RPMI7951 (cell line): ENCODE results near the gene SPACA7. TPM values are rescaled to one million over a fixed set of nuclear protein-coding genes. Genes with fewer than 3 reads are reported as not detected.
"Not testable (repeated sequence)": the region's sequence is repeated elsewhere in the genome, so short reads cannot be mapped to it uniquely, and the experiment has no call there.

Experiments used
- DNase-seq: peaks from one replicate; pipeline ENCODE4 v3.0.0-alpha.2; 2012; ENCODE audit warnings: low read depth
- total RNA-seq: library from RNA; depleted of rRNA; stranded (reverse); fragments of >200 nt; shearing (Covaris generic); gene quantifications from 2 replicates; pipeline ENCODE4 v1.2.3, GENCODE V29; 2014

Gene SPACA7
- total RNA-seq, 1 experiment from 2014 or later: not detected

DNA sequence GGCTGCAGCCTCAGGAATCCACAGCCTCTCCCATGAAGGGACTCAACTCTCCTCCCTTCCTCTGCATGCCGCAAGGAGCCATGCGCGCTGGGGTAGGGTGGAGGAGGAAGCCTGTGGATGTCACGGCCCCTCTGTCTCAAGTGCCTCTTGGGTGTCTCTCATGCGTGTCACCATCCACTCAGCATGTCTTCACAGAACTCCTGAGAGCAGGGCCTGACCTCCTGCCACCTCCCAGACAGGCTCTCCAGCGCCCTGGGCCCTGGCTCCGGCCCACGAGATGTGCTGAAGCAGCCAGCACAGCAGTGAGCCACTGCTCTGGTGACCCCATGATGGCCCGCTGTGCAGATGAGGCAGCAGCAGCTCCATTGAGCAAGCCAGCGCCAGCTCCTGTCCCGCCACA lies 25.9 kb upstream of the SPACA7 start:
- no peak for DNase-seq

DNA sequence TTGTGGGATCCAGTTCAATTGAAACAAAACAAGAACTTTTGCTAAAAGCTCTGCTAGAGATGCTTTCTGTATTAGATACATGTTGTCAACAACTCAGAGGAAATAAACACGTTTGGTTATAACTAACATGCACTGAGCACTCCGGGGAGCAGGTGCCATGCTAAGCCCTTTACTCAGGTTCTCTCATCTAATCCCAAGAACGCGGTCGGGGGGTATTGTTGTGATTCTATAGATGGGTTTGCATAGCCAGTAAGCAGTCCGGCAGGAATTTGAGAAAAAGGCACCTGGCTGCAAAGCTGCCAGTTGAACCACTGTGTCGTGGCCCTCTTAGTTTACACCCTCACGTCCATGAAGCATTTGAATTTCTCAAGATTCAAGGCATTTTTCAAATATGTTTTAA lies 24.3 kb upstream of the SPACA7 start:
- no peak for DNase-seq

DNA sequence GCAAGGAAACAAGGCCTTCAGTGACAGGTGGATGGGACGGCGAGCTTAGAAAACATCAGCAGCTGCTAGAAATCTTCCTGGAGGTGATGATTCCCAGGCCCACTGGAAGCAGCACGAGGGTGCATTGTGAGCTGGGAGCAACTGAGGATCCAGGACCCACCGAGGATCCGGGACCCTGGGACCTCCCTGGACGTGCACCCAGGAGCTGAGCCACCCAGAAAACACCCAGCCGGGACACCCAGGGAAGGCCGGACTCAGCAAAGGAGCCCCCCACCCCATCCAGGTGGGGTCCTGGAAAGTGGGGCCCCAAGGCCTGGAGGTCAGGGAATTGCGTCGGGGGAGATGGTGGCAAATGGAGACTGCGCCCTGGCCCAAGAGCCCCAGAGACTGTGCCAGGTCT lies 22.3 kb upstream of the SPACA7 start:
- DNase-seq: no peak

DNA sequence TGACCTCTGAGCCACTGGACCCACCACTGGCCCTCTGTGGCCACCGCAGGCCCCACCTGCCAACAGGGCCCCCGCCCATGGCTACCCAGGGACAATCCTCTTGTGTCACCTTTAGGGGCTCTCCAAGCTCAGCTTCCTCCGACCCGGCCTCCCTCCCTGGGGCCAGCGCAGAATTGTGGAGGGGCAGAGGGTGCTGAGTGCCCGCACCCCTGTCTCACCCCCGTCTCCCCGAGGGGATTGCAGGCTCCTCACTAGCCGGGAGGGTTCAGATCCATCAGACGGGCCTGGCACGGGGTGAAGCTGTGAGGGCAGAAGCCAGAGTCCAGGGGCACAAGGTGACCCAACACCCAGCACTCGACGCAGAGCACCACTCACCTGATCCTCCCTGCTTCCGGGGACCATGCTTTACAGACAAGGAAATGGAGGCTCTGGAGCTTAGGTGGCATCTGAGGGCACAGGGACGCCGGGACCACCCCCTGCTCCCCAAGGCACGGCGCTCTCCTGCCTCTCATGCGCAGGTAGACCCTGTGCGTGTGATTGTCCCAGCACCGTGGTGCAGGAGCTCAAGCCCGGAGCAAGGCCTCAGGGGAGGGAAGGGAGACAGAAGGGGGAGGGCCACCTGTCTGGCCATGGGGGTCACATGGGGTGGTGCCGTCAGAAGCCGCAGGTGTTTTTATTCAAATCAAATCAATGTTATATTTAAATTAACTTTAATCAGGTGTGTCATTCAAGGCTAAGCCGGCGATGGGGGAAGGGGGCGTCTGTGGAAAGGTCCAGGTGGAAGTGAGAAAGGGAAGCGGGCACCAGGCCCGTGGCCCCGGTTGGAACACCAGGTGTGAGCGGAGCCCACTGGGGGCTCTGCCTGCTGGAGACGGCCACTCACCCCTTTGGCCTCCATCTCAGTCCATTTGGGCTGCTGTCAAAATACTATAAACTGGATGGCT lies 21.6 kb upstream of the SPACA7 start:
- no peak for DNase-seq

DNA sequence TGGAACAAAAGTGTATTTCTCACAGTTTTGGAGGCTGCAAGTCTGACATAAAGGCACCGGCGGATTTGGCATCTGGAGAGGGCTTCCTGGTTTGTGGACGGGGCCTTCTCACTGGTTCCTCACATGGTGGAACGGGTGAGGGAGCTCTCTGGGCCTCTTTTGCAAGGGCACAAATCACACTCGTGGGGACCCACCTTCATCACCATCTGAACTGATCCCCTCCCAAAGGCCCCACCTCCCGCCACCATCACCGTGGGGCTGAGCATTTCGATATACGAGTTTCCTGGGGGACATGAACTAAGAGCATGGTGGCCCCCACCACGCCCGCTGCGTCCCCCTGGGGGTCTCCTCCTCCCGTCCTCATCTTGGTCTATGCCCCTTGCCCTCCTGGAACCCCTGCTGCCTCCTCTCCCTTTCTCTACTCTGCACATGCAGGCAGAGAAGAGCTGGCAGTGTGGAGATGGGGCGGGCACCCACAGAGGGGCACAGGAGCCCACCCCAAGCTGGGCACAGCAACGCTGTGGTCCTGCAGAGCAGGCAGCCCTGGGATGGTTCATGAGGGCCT lies 20.8 kb upstream of the SPACA7 start:
- no peak for DNase-seq

DNA sequence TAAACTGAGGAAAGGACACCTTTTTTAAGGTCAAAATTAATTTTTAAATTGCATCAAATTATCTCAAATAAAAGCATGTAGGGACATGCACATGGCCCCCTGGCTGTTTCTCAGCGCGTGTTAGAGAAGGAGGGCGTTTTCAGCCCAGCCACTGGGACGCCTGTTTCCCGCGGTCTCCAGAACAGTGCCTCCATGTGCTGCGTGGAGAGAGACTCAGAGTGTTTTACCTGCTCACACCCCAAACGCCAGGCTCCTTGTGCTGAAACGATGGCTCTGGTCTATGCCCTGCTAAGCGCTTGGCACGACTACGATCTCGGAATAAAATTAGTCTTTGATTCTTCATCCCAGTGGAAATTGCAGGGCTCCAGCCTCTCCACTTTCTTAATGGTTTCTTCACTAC lies 20.0 kb upstream of the SPACA7 start:
- no peak for DNase-seq

DNA sequence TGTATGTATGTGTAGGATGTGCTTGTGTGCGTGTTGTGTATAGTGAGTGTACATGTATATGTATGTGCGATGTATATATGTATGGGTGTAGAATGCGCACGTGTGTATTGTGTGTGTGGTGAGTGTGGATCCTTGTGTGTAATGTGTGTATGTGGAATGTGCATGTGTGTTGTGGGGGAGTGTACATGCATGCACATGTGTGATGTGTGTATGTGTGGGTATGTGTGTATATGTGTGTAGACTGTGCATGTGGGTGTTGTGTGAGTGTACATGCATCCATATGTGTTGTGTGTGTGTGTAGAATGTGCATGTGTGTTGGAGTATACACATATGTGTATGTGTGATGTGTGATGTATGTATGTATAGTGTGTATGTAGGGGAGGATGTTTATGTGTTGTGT lies 18.0 kb upstream of the SPACA7 start:
- no peak for DNase-seq

DNA sequence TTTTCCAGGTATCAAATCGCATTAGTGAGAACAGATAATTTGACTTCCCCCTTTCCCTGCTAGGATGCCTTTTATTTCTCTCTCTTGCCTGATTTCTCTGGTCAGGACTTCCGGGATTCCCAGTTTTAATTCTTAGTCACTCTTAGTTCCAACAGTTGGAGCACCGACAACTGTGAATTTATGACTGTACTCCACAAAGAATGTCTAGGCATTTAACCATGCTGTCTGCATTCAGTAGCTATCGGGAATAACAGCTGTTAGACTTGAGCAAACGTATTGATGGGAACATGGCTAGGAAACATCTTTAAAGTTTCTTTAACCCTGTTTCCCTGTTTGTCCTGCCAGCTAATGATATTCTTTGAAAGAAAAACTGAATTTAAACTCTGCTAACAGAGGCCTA lies 14.1 kb upstream of the SPACA7 start:
- DNase-seq: no peak

DNA sequence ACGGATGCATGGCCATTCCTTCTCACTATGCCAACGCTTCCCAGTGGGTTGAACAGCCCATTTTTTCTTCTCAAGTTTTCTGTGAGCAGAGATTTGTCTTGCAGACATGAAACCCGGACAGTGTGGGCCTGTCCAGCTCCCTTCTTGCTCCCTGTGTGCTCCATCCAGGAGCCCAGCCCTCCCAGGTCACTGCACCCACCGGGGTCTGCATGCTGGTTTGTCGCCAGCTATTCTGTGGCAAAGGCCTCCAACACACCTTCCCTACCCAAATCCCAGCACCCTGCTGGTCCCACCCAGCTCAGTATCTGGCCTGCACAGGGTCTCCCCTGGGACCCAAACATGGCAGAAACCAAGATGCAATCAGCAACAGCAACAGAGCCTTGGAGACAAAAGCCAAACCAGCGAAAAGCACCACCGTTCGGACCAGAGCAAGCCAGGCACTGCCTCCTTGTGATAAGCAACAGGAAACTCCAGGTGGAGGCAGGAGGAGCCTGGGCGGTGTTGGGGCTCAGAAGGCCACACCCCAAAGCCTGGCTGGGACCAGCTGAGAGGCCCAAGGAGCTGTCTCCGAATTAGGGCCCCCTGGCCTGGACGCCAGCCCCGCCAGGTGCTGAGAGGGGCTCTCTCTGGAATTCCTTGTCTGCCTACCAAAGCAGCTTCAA lies 12.2 kb upstream of the SPACA7 start:
- DNase-seq: no peak

DNA sequence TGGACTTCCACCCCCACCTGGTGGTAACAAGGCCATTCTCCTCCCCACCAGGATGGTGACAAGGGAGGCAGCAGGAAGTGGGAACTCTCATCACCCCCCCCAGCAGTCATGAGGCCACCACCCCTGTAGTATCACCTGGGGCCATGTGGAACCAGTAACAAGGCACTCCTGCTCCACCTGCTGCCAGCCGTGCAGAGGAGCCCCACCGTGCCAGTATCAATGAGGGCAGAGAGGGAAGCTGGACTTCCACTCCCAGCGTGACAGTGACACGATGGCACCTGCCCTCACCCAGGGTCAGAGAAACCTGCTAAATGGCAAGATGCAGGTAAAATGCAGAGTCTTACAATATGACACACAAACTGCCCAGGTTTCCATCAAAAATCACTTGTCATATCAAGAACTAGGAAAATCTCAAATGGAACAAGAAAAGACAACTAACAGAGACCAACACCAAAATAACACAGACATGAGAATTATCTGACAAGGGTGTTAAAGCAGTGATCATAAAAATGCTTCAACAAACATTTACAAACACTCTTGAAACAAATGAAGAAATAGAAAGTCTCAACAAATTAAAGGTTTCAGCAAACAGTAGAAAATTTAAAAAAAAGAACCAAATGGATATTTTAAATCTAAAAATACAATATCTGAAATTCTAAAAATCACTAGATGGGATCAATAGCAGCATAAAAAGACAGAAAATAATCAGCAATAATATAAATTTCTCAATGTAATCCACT lies 9.1 kb upstream of the SPACA7 start:
- DNase-seq: no peak

DNA sequence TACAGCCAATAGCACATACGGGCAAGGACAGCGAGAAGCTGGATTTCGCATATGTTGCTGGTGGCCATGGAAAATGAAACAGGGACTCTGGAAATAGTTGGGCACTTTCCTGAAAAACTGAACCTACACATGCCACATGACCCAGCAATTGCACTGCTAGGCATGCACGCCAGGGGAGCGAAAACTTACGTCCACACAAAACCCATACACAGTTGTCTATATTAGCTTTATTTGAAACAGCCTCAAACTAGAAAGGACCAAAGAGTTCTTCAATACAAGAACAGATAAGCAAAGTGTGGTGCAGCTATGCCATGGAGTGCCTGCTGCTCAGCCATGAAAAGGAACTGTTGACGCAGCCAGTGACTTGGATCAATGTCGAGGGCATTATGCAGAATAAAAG lies 7.3 kb upstream of the SPACA7 start:
- DNase-seq: no peak

DNA sequence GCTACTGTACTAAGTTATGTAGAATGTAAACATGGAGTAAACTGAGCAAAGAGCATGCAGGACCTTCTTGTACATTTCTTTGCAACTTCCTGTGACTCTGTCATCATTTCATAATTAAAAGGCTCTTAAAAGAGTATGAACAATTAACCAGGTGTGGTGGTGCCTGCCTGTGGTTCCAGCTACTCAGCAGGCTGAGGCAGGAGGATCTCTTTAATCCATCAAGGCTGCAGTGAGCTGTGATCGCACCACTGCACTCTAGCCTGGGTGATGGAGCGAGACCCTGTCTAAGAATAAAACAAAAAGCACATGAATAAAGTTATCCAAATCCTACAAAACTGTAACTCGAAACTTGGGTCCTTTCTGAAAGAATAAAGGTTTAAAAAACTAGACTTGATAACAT lies 5.8 kb upstream of the SPACA7 start:
- no peak for DNase-seq

DNA sequence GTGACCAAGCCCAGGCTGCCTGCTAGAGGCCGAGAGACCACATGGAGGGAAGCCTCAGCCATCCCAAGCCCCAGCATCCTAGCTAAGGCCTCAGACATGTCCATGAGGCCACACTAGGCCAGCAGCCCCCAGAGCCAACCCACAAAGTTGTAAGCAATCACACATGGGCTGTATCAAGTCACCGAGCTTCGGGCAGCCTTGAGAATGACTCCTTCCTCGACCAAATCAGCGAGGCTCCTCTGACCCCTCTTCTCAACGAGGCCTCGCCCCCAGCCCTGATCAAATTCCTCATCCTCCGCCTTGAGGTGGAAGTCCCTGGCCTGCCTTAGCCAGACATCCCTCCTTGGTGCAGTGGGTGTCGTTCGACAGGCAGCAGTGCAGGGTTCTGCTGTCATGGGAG lies 1.9 kb upstream of the SPACA7 start:
- DNase-seq: no peak

DNA sequence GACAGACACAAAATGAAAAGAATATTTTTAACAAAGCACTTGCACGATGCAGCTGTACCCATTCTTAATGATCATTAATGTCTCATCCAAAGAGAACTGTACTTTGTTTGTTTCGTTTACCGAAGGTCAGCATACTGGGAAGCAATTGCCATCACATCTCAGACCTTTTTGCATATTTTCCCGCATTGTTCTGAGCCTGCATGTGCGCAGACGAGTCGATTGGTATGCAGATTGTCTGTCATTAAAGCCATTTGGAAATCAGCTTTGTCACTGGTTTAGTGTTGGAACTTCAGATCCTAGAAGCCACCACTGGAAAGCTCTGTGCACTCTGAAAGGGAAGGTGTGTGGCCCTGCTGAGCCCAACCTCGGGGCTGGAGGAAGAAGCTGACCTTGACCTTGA lies 15.6 kb downstream of the SPACA7 start:
- DNase-seq: no peak

DNA sequence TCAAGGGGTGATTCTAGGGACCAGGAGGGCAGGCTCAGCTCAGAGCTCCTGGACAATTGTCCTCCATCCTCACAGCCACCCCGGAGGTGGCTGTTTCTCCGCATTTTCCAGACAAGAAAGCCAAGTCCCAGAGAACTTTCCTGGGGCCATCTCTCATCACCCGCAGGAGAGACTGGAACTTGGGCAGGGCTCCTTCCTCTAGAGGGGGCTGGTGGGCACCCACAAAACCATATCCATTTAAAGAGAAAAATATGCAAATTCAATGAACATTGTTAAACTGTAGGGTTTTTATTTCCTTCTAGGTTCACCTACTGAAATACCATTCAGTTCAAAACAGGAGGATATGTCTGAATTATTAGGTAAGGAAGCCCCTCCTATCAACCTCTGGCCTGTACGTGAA lies 16.6 kb downstream of the SPACA7 start:
- DNase-seq: no peak

DNA sequence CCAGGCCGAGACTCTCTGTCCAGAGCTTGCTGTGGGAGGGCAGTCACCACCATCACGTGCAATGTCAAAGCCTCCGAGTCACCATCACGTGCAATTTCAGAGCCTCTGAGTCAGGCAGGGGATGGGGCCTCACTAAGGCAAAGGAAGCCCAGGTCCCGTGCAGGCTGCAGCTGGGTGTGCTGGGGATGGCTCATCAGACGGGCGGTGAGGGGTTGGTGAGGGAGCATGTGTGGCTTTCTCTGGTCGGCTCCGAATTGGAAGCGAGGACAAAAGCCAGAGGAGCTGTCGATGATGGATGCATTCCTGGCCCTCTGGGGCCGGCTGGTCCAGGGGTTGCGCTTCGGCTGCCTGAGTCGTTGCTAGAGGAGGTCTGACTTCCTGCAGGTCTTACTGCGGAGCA lies 18.9 kb downstream of the SPACA7 start:
- DNase-seq: peak; percentile 0

DNA sequence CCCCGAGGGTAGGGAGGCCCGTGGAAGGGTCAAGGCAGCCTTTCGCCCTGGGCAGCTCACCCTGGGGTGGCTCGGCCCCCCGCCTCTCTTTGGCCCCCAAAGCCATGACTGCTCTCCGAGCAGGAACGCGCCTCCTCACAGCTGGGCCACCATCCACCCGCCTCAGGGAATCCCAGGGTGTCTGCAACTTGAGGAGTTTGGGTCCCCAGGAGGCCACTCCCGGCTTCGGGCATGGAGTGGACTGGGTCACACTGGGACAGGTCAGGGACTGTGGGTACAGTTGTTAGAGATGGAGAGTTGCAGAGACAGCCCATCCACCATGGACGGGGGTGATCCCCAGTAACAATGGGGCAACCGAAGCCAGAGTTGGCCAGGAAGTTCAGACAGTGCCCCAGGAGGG lies 19.8 kb downstream of the SPACA7 start:
- DNase-seq: not testable (repeated sequence)

DNA sequence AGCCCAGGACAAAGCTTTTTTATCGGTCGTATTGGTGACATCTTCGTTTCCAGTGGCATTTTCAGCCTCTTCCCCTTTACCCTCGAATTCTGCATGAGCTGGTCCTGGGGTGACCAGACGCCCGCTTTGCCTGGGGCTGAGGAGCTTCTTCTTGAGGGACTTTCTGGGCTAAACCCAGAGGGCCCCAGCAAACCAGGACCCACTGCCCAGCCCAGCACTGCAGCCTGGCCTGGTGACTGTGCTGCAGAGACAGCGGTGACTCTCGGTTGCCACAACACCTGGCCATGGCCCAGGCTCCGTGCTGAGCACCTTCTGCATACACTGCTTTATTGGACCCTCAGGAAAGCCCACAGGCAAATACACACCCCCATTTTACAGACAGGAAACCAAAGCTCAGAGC lies 21.0 kb downstream of the SPACA7 start:
- DNase-seq: no peak

DNA sequence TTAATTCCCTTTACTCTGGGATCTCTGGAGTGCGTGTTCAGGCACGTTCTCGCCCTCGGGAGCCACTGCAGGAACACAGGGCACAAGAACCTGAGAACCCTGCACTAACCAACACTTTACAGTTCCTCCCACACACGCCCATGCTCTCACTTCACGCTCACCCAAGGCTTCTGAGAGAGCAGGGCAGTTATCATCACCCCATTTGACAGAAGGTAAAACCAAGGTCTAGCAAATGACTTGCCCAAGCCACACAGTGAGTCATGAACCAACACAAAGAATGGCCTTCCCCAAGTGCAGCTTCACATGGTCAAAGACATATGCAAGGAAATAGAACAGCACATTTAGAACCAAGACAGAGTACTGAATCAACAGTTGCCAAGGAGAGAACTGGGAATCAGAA lies 22.2 kb downstream of the SPACA7 start:
- not testable (repeated sequence) for DNase-seq

DNA sequence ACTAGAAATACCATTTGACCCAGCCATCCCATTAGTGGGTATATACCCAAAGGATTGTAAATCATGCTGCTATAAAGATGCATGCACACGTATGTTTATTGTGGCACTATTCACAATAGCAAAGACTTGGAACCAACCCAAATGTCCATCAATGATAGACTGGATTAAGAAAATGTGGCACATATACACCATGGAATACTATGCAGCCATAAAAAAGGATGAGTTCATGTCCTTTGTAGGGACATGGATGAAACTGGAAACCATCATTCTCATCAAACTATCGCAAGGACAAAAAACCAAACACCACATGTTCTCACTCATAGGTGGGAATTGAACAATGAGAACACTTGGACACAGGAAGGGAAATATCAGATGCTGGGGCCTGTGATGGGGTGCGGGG lies 33.7 kb downstream of the SPACA7 start:
- not testable (repeated sequence) for DNase-seq

DNA sequence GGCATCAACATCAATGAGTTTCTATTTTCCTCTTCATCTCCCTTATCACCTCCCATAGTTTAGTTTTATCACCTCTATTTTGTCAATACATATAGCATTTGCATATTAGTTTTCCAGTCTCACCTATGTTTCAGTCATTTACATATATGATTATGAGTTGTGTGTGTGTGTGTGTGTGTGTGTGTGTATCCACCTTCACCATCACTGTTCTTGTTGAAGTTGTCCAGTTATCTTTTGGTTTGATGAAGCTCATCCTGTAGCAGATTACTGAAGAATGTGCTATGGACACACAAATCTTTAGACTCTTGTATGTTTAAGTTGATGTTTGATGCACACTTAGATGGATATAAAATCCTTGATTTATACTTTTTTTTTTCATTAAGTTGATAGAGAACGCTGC lies 40.5 kb downstream of the SPACA7 start:
- no peak for DNase-seq

DNA sequence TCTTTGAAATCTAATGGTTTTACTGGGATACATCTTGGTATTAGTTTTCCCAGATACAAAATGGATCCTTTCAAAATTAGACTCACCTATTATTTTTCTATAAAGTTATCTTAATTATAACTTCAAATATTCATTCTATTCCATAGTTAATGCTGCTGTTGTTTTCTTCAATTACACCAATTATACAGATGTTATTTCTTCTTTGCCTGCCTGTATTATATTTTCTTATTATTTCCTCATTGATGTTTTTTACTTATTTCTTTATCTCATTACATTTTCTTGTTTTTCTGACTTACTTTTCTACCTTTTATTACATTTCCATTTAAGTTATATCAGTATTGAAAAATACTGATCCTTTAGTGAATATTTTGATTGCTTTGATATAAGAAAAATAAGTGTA lies 40.9 kb downstream of the SPACA7 start:
- DNase-seq: no peak
